H1 (cell line): Measurements from ENCODE around the gene KATNIP. TPM values are rescaled to one million over a fixed set of nuclear protein-coding genes. Genes with fewer than 3 reads are reported as not detected.

Source experiments
- CTCF ChIA-PET: fragments of 300-600 bp; sonication (Branson Sonifier 250); formaldehyde crosslinking; loops from one replicate; lab custom pipeline; 2021; ENCODE audit not compliant: partially characterized antibody; lab: Charles Lee
- POLR2A ChIA-PET: fragments of 300-600 bp; sonication (Branson Sonifier 250); formaldehyde crosslinking; loops from one replicate; lab custom pipeline; 2021; ENCODE audit warnings: inconsistent platforms; ENCODE audit not compliant: partially characterized antibody; lab: Charles Lee
- DNase-seq, 2 experiments: peaks; one replicate each; pipeline versions ENCODE4 v3.0.0 to v3.0.0-alpha.2; 2010 to 2022; ENCODE audit warnings: low spot score in 2 of 2, low read depth in 1 of 2, mixed read lengths in 1 of 2
- FAIRE-seq: peaks from 2 replicates; lab custom pipeline; 2011; peaks lifted over from hg19 to GRCh38; lab: Jason Lieb, UNC
- H2AFZ ChIP-seq: 2 replicates; pipeline ENCODE4 v1.8.1; 2012; ENCODE audit warnings: low read length, inconsistent platforms
- H2AK5ac ChIP-seq: 2 replicates; pipeline ENCODE4 v1.6.1; 2013; ENCODE audit warnings: low read depth, low read length
- H2BK120ac ChIP-seq: replicated peaks from 2 replicates; pipeline ENCODE3; 2013; ENCODE audit warnings: low read depth, low read length, inconsistent platforms
- H2BK12ac ChIP-seq: 2 replicates; pipeline ENCODE4 v1.6.1; 2013; ENCODE audit warnings: low read depth, low read length
- H2BK15ac ChIP-seq: 2 replicates; pipeline ENCODE4 v1.6.1; 2013; ENCODE audit warnings: low read length
- H2BK20ac ChIP-seq: 2 replicates; pipeline ENCODE4 v1.6.1; 2013; ENCODE audit warnings: low read length
- H2BK5ac ChIP-seq: 2 replicates; pipeline ENCODE4 v1.6.1; 2013; ENCODE audit warnings: low read depth, low read length
- H3K14ac ChIP-seq: 2 replicates; pipeline ENCODE4 v1.6.1; 2013; ENCODE audit warnings: inconsistent platforms; ENCODE audit not compliant: insufficient read length
- H3K18ac ChIP-seq: 2 replicates; pipeline ENCODE4 v1.6.1; 2013; ENCODE audit warnings: low read length; ENCODE audit errors: extremely low read depth
- H3K23ac ChIP-seq: 2 replicates; pipeline ENCODE4 v1.6.1; 2013; ENCODE audit warnings: inconsistent platforms; ENCODE audit not compliant: insufficient read length
- H3K23me2 ChIP-seq: 2 replicates; pipeline ENCODE4 v1.6.1; 2013; ENCODE audit warnings: low read depth, low read length
- H3K27ac ChIP-seq: 2 replicates; pipeline ENCODE4 v1.6.1; 2011; ENCODE audit warnings: low read depth, low read length, inconsistent platforms
- H3K27me3 ChIP-seq, 4 experiments: replicated peaks in 1 of 4; 1 replicate in 1 of 4; 2 replicates in 3 of 4; pipeline versions ENCODE4 v1.6.1 to v1.8.1; 2011 to 2013; ENCODE audit warnings: low read length in 3 of 4, mild to moderate bottlenecking in 3 of 4, inconsistent platforms in 2 of 4, mixed read lengths in 2 of 4, moderate library complexity in 1 of 4; ENCODE audit not compliant: control insufficient read depth in 3 of 4, insufficient read depth in 3 of 4; ENCODE audit errors: extremely low read depth in 1 of 4
- H3K36me3 ChIP-seq, 4 experiments: 2 replicates each; pipeline versions ENCODE4 v1.6.1 to v1.8.1; 2011 to 2013; ENCODE audit warnings: mild to moderate bottlenecking in 4 of 4, low read length in 3 of 4, moderate library complexity in 2 of 4, control low read depth in 1 of 4, inconsistent platforms in 1 of 4; ENCODE audit not compliant: insufficient read depth in 4 of 4, control insufficient read depth in 2 of 4
- H3K4ac ChIP-seq: replicated peaks from 2 replicates; pipeline ENCODE3; 2013; ENCODE audit warnings: low read length, low read depth, mixed read lengths, inconsistent platforms; ENCODE audit not compliant: insufficient read length
- H3K4me1 ChIP-seq, 4 experiments: replicated peaks in 1 of 4; 1 replicate in 1 of 4; 2 replicates in 3 of 4; pipeline versions ENCODE4 v1.6.1 to v1.8.1; 2011 to 2013; ENCODE audit warnings: low read length in 3 of 4, inconsistent platforms in 2 of 4, mixed read lengths in 1 of 4; ENCODE audit not compliant: insufficient read depth in 4 of 4, control insufficient read depth in 3 of 4
- H3K4me2 ChIP-seq, 2 experiments: 2 replicates each; pipeline versions ENCODE4 v1.6.1 to v1.8.1; 2011 to 2013; ENCODE audit warnings: low read depth in 2 of 2, low read length in 2 of 2, control low read depth in 1 of 2, inconsistent platforms in 1 of 2, mild to moderate bottlenecking in 1 of 2; ENCODE audit not compliant: insufficient read depth in 1 of 2
- H3K4me3 ChIP-seq, 4 experiments: fragments of 200-600, 300-600 bp in 1 of 4; sonication (generic), shearing (Covaris generic), sonication (Bioruptor Twin) in 1 of 4; 2 replicates each; pipeline versions ENCODE4 v1.5.1 to v1.8.1; 2011 to 2016; ENCODE audit warnings: low read length in 4 of 4, low read depth in 3 of 4, control low read depth in 2 of 4, inconsistent platforms in 2 of 4, mild to moderate bottlenecking in 2 of 4, mixed read lengths in 1 of 4, moderate library complexity in 1 of 4; ENCODE audit not compliant: insufficient read depth in 2 of 4; ENCODE audit errors: extremely low read depth in 1 of 4
- H3K56ac ChIP-seq: replicated peaks from 2 replicates; pipeline ENCODE3; 2013; ENCODE audit warnings: low read depth, mild to moderate bottlenecking, mixed read lengths, low read length, inconsistent platforms; ENCODE audit not compliant: insufficient read length
- H3K79me1 ChIP-seq: 2 replicates; pipeline ENCODE4 v1.6.1; 2013; ENCODE audit warnings: low read depth, low read length, control low read depth
- H3K79me2 ChIP-seq, 2 experiments: 2 replicates each; pipeline versions ENCODE4 v1.6.1 to v1.8.1; 2012 to 2013; ENCODE audit warnings: low read length in 2 of 2, mild to moderate bottlenecking in 2 of 2, inconsistent platforms in 1 of 2; ENCODE audit not compliant: insufficient read depth in 2 of 2, control insufficient read depth in 1 of 2
- H3K9ac ChIP-seq, 4 experiments: replicated peaks in 1 of 4; 1 replicate in 1 of 4; 2 replicates in 3 of 4; pipeline versions ENCODE4 v1.6.1 to v1.8.1; 2011 to 2013; ENCODE audit warnings: low read depth in 3 of 4, low read length in 3 of 4, control low read depth in 2 of 4, mild to moderate bottlenecking in 2 of 4, moderate library complexity in 2 of 4, inconsistent platforms in 1 of 4; ENCODE audit errors: extremely low read depth in 1 of 4
- H3K9me3 ChIP-seq, 2 experiments: 2 replicates each; pipeline versions ENCODE4 v1.6.1 to v1.8.1; 2012 to 2013; ENCODE audit warnings: mild to moderate bottlenecking in 2 of 2, moderate library complexity in 2 of 2, control low read depth in 1 of 2, inconsistent platforms in 1 of 2, low read depth in 1 of 2, low read length in 1 of 2, mixed read lengths in 1 of 2; ENCODE audit not compliant: insufficient read depth in 2 of 2
- H4K20me1 ChIP-seq, 2 experiments: replicated peaks in 1 of 2; 2 replicates each; pipeline versions ENCODE3 to v1.8.1; 2011 to 2013; ENCODE audit warnings: inconsistent platforms in 2 of 2, low read length in 2 of 2, mild to moderate bottlenecking in 1 of 2; ENCODE audit not compliant: insufficient read depth in 2 of 2, control insufficient read depth in 1 of 2
- H4K5ac ChIP-seq: 2 replicates; pipeline ENCODE4 v1.6.1; 2013; ENCODE audit warnings: low read length, low read depth, mixed read lengths, inconsistent platforms; ENCODE audit not compliant: insufficient read length
- H4K8ac ChIP-seq: 2 replicates; pipeline ENCODE4 v1.8.0; 2013; ENCODE audit warnings: mild to moderate bottlenecking, moderate library complexity, low read length, inconsistent platforms; ENCODE audit not compliant: insufficient read depth; ENCODE audit errors: extremely low read depth
- H4K91ac ChIP-seq: replicated peaks from 2 replicates; pipeline ENCODE3; 2013; ENCODE audit warnings: low read length, mixed read lengths, inconsistent platforms; ENCODE audit not compliant: insufficient read length
- CHD1 ChIP-seq: IDR thresholded peaks from 2 replicates; pipeline ENCODE4 v1.6.1; 2012; ENCODE audit warnings: low read depth, low read length, improper control_type of control experiment
- EP300 ChIP-seq, 2 experiments: IDR thresholded peaks; 1 replicate in 1 of 2; 2 replicates in 1 of 2; pipeline ENCODE4 v1.6.1; 2011 to 2012; ENCODE audit warnings: low read depth in 2 of 2, low read length in 2 of 2, mild to moderate bottlenecking in 2 of 2, borderline replicate concordance in 1 of 2, inconsistent platforms in 1 of 2, moderate library complexity in 1 of 2
- GABPA ChIP-seq: IDR thresholded peaks from 2 replicates; pipeline ENCODE4 v1.6.1; 2011; ENCODE audit warnings: mild to moderate bottlenecking, low read length, moderate library complexity, borderline replicate concordance; ENCODE audit not compliant: insufficient read depth
- POLR2A ChIP-seq, 2 experiments: IDR thresholded peaks; 1 replicate in 1 of 2; 2 replicates in 1 of 2; pipeline ENCODE4 v1.6.1; 2011; ENCODE audit warnings: low read depth in 2 of 2, low read length in 2 of 2, mild to moderate bottlenecking in 2 of 2; ENCODE audit errors: control extremely low read depth in 1 of 2
- POU5F1 ChIP-seq: IDR thresholded peaks from 2 replicates; pipeline ENCODE4 v1.6.1; 2011; ENCODE audit warnings: low read depth, mild to moderate bottlenecking, low read length, moderate library complexity
- RAD21 ChIP-seq, 2 experiments: IDR thresholded peaks in 1 of 2; conservative IDR thresholded peaks in 1 of 2; 2 replicates each; pipeline ENCODE4 v1.6.1; 2011; ENCODE audit warnings: low read depth in 2 of 2, low read length in 2 of 2, improper control_type of control experiment in 1 of 2, inconsistent platforms in 1 of 2, mild to moderate bottlenecking in 1 of 2, moderate library complexity in 1 of 2
- RNF2 ChIP-seq: fragments of 200-900, 300-1000 bp; sonication (generic); IDR thresholded peaks from 2 replicates; pipeline ENCODE4 v1.7.1; 2016; ENCODE audit warnings: borderline replicate concordance, low read depth, mild to moderate bottlenecking, antibody characterized with exemption, low read length; ENCODE audit not compliant: poor library complexity, severe bottlenecking; ENCODE audit errors: missing control alignments
- SIRT6 ChIP-seq: IDR thresholded peaks from one replicate; pipeline ENCODE4 v1.7.1; 2012; ENCODE audit warnings: low read length, inconsistent platforms
- TAF7 ChIP-seq: optimal IDR thresholded peaks from 2 replicates; pipeline ENCODE3; 2011; ENCODE audit warnings: low read depth, mild to moderate bottlenecking, inconsistent platforms, low read length, moderate library complexity, borderline replicate concordance
- USF2 ChIP-seq: IDR thresholded peaks from 2 replicates; pipeline ENCODE4 v1.6.1; 2011; ENCODE audit warnings: low read length, improper control_type of control experiment
- WGBS, 2 experiments: shearing (Covaris generic) in 1 of 2; methylation state at CpG; one replicate each; pipeline versions ENCODE4 v1.1.6 to v1.1.7; 2013 to 2015; ENCODE audit warnings: low lambda C conversion rate in 2 of 2, mixed read lengths in 2 of 2, inconsistent platforms in 1 of 2, low coverage in 1 of 2, missing lambda C conversion rate in 1 of 2; ENCODE audit not compliant: insufficient replicate concordance in 2 of 2, insufficient coverage in 1 of 2, insufficient read length in 1 of 2; ENCODE audit errors: extremely low coverage in 1 of 2, missing lambda C conversion rate in 1 of 2; 5-methylcytosine and 5-hydroxymethylcytosine counted together
- polyA plus RNA-seq, 7 experiments: library from polyadenylated mRNA; depleted of rRNA in 3 of 7; stranded (reverse) in 5 of 7; unstranded in 2 of 7; fragments of >200 nt in 5 of 7; fragments of 200-250 nt in 2 of 7; gene quantifications; 1 replicate in 5 of 7; 2 replicates in 1 of 7; 4 replicates in 1 of 7; pipeline versions ENCODE4 v1.2.1 to v1.2.3, GENCODE V29; 2011 to 2013; ENCODE audit warnings: missing spikeins in 2 of 7, mixed read lengths in 2 of 7
- total RNA-seq: library from RNA; stranded (reverse); fragmentation: NEBNext Ultra II Directional; extraction: Animal tissue kit (Norgen Biotek cat#: 25700); gene quantifications from 2 replicates; pipeline ENCODE4 v1.2.1, GENCODE V29; 2021

The KATNIP gene
- total and polyA plus RNA-seq, 2 of the 8 experiments (the other 6 are each of a cell fraction or from before 2014, with no cell fraction given) = 7.9 to 20.0 TPM

DNA sequence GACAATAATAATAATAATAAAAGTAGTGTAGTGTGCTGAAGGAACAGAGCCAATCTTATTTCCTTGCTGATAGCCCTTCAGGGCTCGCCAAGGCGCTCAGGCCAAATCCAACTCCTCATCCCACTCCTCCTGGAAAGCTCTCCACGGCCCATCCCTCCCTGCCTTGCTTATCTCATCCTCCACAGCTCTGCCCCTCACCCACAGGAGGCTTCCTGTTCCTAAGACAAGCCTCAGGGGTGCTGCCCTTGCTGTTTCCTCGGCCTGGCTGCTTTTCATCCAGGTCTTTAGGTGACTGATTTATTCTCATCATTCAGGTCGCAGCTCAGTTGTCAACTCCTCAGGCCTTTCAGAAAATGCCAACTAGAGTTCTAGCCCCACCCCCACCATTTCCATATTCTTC is 11.4 kb upstream of the KATNIP start:
- Histone ChIP-seq H2BK120ac (no peak overlapping the region), H3K36me3 (peaks cover 33 to 76% (median 61%) of the 10 kb centered on the region in 4 experiments), H2BK20ac (no peak overlapping the region), H3K27me3 (no peaks in the 10 kb centered on the region), H2AK5ac (no peak overlapping the region), H3K18ac (no peak overlapping the region), H3K23ac (no peak overlapping the region), H3K9ac (no peak overlapping the region), H3K9me3 (no peaks in the 10 kb centered on the region), H4K20me1 (peaks cover 2 to 8% of the 10 kb centered on the region in 2 experiments), H2BK15ac (no peak overlapping the region), H3K4ac (no peak overlapping the region), H3K27ac (no peak overlapping the region), H3K14ac (no peak overlapping the region), H2BK12ac (no peak overlapping the region), H3K4me2 (no peak overlapping the region), H4K8ac (no peak overlapping the region), H4K91ac (no peak overlapping the region), H2AFZ (no peak overlapping the region), H3K23me2 (no peaks in the 10 kb centered on the region), H3K4me3 (no peak overlapping the region), H3K79me2 (no peaks in the 10 kb centered on the region), H3K79me1 (peaks cover 7% of the 10 kb centered on the region)
- FAIRE-seq = no peak
- CTCF ChIA-PET = no interaction called here
- no peak for DNase-seq
- WGBS, 2 experiments = 84% methylated on average over 5 of the region's 5 CpGs; no CpG with 5 or more reads in 1 of the 2 experiments
- POLR2A ChIA-PET = interaction anchor here (1.3 kb wide), 1 partner anchor 9 kb away, joined by 4 read pairs; no protein-coding TSS in a partner anchor
- TF ChIP-seq SIRT6 (no peak), POU5F1 (no peak), GABPA (no peak), CHD1 (no peak), EP300 (IDR thresholded peaks at IDR 0.05; ENCODE audit: borderline replicate concordance in 1 of 2, low read depth in 2 of 2, low read length in 2 of 2) (no peak), RNF2 (no peak), USF2 (no peak), TAF7 (no peak), POLR2A (IDR thresholded peaks at IDR 0.05; ENCODE audit: control extremely low read depth in 1 of 2, low read depth in 2 of 2, low read length in 2 of 2) (no peak), RAD21 (IDR thresholded peaks at IDR 0.05 in 1 of 2, conservative IDR thresholded peaks at IDR 0.05 in 1 of 2; ENCODE audit: low read depth in 2 of 2, low read length in 2 of 2) (no peak)
- TF ChIP-seq, all 59 proteins: peak for 0
- Histone ChIP-seq H2BK5ac (no peak overlapping the region), H4K5ac (no peak overlapping the region), H3K4me1 (no peaks in the 10 kb centered on the region), H3K56ac (no peak overlapping the region)
